Activated naive CD8-positive, alpha-beta T cell (primary cell): ENCODE results near the gene ARSH.
"Not testable (repeated sequence)": the region's sequence is repeated elsewhere in the genome, so short reads cannot be mapped to it uniquely, and the experiment has no call there.

Experiments
- H3K27ac Mint-ChIP-seq: one replicate; pipeline ENCODE4 v1.8.0; 2021; ENCODE audit warnings: mixed read lengths
- H3K27me3 Mint-ChIP-seq: one replicate; pipeline ENCODE4 v1.8.0; 2021; ENCODE audit warnings: mixed read lengths
- H3K36me3 Mint-ChIP-seq: one replicate; pipeline ENCODE4 v1.8.0; 2021; ENCODE audit warnings: mixed read lengths
- H3K4me1 Mint-ChIP-seq: one replicate; pipeline ENCODE4 v1.8.0; 2021; ENCODE audit warnings: low read depth, mixed read lengths
- H3K4me3 Mint-ChIP-seq: one replicate; pipeline ENCODE4 v1.8.0; 2021; ENCODE audit warnings: mild to moderate bottlenecking, mixed read lengths
- H3K9me3 Mint-ChIP-seq: one replicate; pipeline ENCODE4 v1.8.0; 2021; ENCODE audit warnings: low read depth, mixed read lengths

ARSH gene

GRCh38 chrX:3006495-3006894 lies at the start of gene ARSH:
Gene ARSH, plus strand, starts transcription at chrX:3006546. Its CDS starts 67 bp downstream, at chrX:3006613.
- Mint-ChIP-seq H3K36me3 (no peaks in the 10 kb centered on the region), H3K9me3 (peaks cover 5% of the 10 kb centered on the region), H3K4me3 (no peak within 1 kb of the TSS), H3K27me3 (no peaks in the 10 kb centered on the region), H3K27ac (no peak within 1 kb of the TSS), H3K4me1 (no peaks in the 10 kb centered on the region)

- H3K36me3 Mint-ChIP-seq, result no peaks in the 10 kb centered on the region
- H3K27me3 Mint-ChIP-seq, result no peaks in the 10 kb centered on the region
- H3K4me3 Mint-ChIP-seq, result no peak overlapping the region
- H3K9me3 Mint-ChIP-seq, result no peaks in the 10 kb centered on the region
- no peak overlapping the region for H3K27ac Mint-ChIP-seq
- H3K4me1 Mint-ChIP-seq, result no peaks in the 10 kb centered on the region
Measured at GRCh38 chrX:2958199-2958598, 48.1 kb upstream of the ARSH start.

- H3K27ac Mint-ChIP-seq, result no peak overlapping the region
- no peak overlapping the region for H3K4me3 Mint-ChIP-seq
- H3K9me3 Mint-ChIP-seq, result no peaks in the 10 kb centered on the region
- no peaks in the 10 kb centered on the region for H3K4me1 Mint-ChIP-seq
- H3K27me3 Mint-ChIP-seq, result no peaks in the 10 kb centered on the region
- H3K36me3 Mint-ChIP-seq, result no peaks in the 10 kb centered on the region
Measured at GRCh38 chrX:2960861-2961515, 45.4 kb upstream of the ARSH start.

GRCh38 chrX:2962381-2962780 lies 44.0 kb upstream of the ARSH start:
- Mint-ChIP-seq H3K4me3 (no peak overlapping the region), H3K9me3 (no peaks in the 10 kb centered on the region), H3K27me3 (no peaks in the 10 kb centered on the region), H3K4me1 (no peaks in the 10 kb centered on the region), H3K36me3 (no peaks in the 10 kb centered on the region), H3K27ac (no peak overlapping the region)

GRCh38 chrX:2963449-2963848 lies 42.9 kb upstream of the ARSH start:
- not testable (repeated sequence) for H3K27me3 Mint-ChIP-seq, H3K4me1 Mint-ChIP-seq, H3K4me3 Mint-ChIP-seq, H3K36me3 Mint-ChIP-seq, H3K9me3 Mint-ChIP-seq, H3K27ac Mint-ChIP-seq

- not testable (repeated sequence) for H3K27ac Mint-ChIP-seq, H3K27me3 Mint-ChIP-seq, H3K36me3 Mint-ChIP-seq, H3K4me1 Mint-ChIP-seq, H3K4me3 Mint-ChIP-seq, H3K9me3 Mint-ChIP-seq
Measured at GRCh38 chrX:2963992-2964794, 42.2 kb upstream of the ARSH start.

GRCh38 chrX:2965965-2966364 lies 40.4 kb upstream of the ARSH start:
- no peaks in the 10 kb centered on the region for H3K27me3 Mint-ChIP-seq
- H3K9me3 Mint-ChIP-seq, result no peaks in the 10 kb centered on the region
- no peak overlapping the region for H3K4me3 Mint-ChIP-seq
- H3K27ac Mint-ChIP-seq, result no peak overlapping the region
- H3K4me1 Mint-ChIP-seq, result peaks cover 2% of the 10 kb centered on the region
- H3K36me3 Mint-ChIP-seq, result no peaks in the 10 kb centered on the region

GRCh38 chrX:2967012-2967411 lies 39.3 kb upstream of the ARSH start:
- Mint-ChIP-seq H3K4me1 (peaks cover 2% of the 10 kb centered on the region), H3K9me3 (no peaks in the 10 kb centered on the region), H3K27me3 (peaks cover 1% of the 10 kb centered on the region), H3K4me3 (no peak overlapping the region), H3K27ac (no peak overlapping the region), H3K36me3 (no peaks in the 10 kb centered on the region)

GRCh38 chrX:2967584-2967983 lies 38.8 kb upstream of the ARSH start:
- peaks cover 2% of the 10 kb centered on the region for H3K4me1 Mint-ChIP-seq

GRCh38 chrX:2967998-2968909 lies 38.1 kb upstream of the ARSH start:
- Mint-ChIP-seq H3K36me3 (no peaks in the 10 kb centered on the region), H3K27ac (no peak overlapping the region), H3K4me3 (peak overlapping the region; percentile 62), H3K4me1 (peaks cover 2% of the 10 kb centered on the region), H3K27me3 (peaks cover 1% of the 10 kb centered on the region), H3K9me3 (no peaks in the 10 kb centered on the region)

More at GRCh38 chrX:2967584-2967983, 38.8 kb upstream of the ARSH start:
- peak overlapping the region; percentile 62 for H3K4me3 Mint-ChIP-seq
- peaks cover 1% of the 10 kb centered on the region for H3K27me3 Mint-ChIP-seq
- H3K9me3 Mint-ChIP-seq, result no peaks in the 10 kb centered on the region
- no peak overlapping the region for H3K27ac Mint-ChIP-seq
- no peaks in the 10 kb centered on the region for H3K36me3 Mint-ChIP-seq

- no peaks in the 10 kb centered on the region for H3K9me3 Mint-ChIP-seq
- H3K27me3 Mint-ChIP-seq, result peaks cover 1% of the 10 kb centered on the region
- peak overlapping the region; percentile 62 for H3K4me3 Mint-ChIP-seq
- H3K4me1 Mint-ChIP-seq, result peaks cover 2% of the 10 kb centered on the region
- no peaks in the 10 kb centered on the region for H3K36me3 Mint-ChIP-seq
- H3K27ac Mint-ChIP-seq, result no peak overlapping the region
Measured at GRCh38 chrX:2969021-2969420, 37.3 kb upstream of the ARSH start.

- Mint-ChIP-seq H3K9me3 (no peaks in the 10 kb centered on the region), H3K4me1 (peaks cover 2% of the 10 kb centered on the region)
Measured at GRCh38 chrX:2972391-2972790, 34.0 kb upstream of the ARSH start.

GRCh38 chrX:2974961-2975360 lies 31.4 kb upstream of the ARSH start:
- Mint-ChIP-seq H3K4me3 (no peak overlapping the region), H3K36me3 (no peaks in the 10 kb centered on the region)

More at GRCh38 chrX:2972391-2972790, 34.0 kb upstream of the ARSH start:
- Mint-ChIP-seq H3K27ac (no peak overlapping the region), H3K4me3 (no peak overlapping the region), H3K27me3 (peaks cover 1% of the 10 kb centered on the region), H3K36me3 (no peaks in the 10 kb centered on the region)

GRCh38 chrX:2978639-2979038 lies 27.7 kb upstream of the ARSH start:
- H3K4me3 Mint-ChIP-seq, H3K9me3 Mint-ChIP-seq, H3K27me3 Mint-ChIP-seq, H3K4me1 Mint-ChIP-seq, H3K36me3 Mint-ChIP-seq, H3K27ac Mint-ChIP-seq: not testable (repeated sequence)

More at GRCh38 chrX:2974961-2975360, 31.4 kb upstream of the ARSH start:
- H3K27me3 Mint-ChIP-seq, result peaks cover 1% of the 10 kb centered on the region
- H3K9me3 Mint-ChIP-seq, result no peaks in the 10 kb centered on the region
- H3K27ac Mint-ChIP-seq, result no peak overlapping the region
- no peaks in the 10 kb centered on the region for H3K4me1 Mint-ChIP-seq

- H3K27me3 Mint-ChIP-seq, result no peaks in the 10 kb centered on the region
- H3K4me1 Mint-ChIP-seq, result no peaks in the 10 kb centered on the region
- H3K9me3 Mint-ChIP-seq, result no peaks in the 10 kb centered on the region
- H3K4me3 Mint-ChIP-seq, result no peak overlapping the region
- no peak overlapping the region for H3K27ac Mint-ChIP-seq
- no peaks in the 10 kb centered on the region for H3K36me3 Mint-ChIP-seq
Measured at GRCh38 chrX:2984342-2984741, 22.0 kb upstream of the ARSH start.
